ENCODE results near the gene NSG2.

GRCh38 chr5:174065528-174066197, 20.2 kb downstream of the NSG2 start:
- TF ChIP-seq EZH2phosphoT487 (IDR thresholded peaks at IDR 0.05; ENCODE audit: borderline replicate concordance) (no peak), CTCF (conservative IDR thresholded peaks at IDR 0.05; ENCODE audit: low read length) (no peak)
